HEK293T (cell line): ENCODE data around the gene PEX3.

Source experiments
- ARNT ChIP-seq: fragments of 450-650 bp; IDR thresholded peaks from 2 replicates; pipeline ENCODE4 v1.6.1; 2017; ENCODE audit warnings: mild to moderate bottlenecking
- BHLHE40 ChIP-seq: fragments of 450-650 bp; IDR thresholded peaks from 2 replicates; pipeline ENCODE4 v1.6.1; 2016; ENCODE audit warnings: mild to moderate bottlenecking, moderate library complexity, borderline replicate concordance
- CTBP1 ChIP-seq: fragments of 450-650 bp; IDR thresholded peaks from 2 replicates; pipeline ENCODE4 v1.6.1; 2016; ENCODE audit warnings: borderline replicate concordance
- ELF4 ChIP-seq: fragments of 450-650 bp; IDR thresholded peaks from 2 replicates; pipeline ENCODE4 v1.6.1; 2017; ENCODE audit warnings: antibody characterized with exemption
- FOXA1 ChIP-seq: fragments of 450-650 bp; IDR thresholded peaks from 2 replicates; pipeline ENCODE4 v1.6.1; 2016; ENCODE audit warnings: mild to moderate bottlenecking
- FOXK2 ChIP-seq: fragments of 450-650 bp; IDR thresholded peaks from 2 replicates; pipeline ENCODE4 v1.6.1; 2016; ENCODE audit warnings: mild to moderate bottlenecking
- NFRKB ChIP-seq: fragments of 450-650 bp; IDR thresholded peaks from 2 replicates; pipeline ENCODE4 v1.6.1; 2016; ENCODE audit warnings: mild to moderate bottlenecking, moderate library complexity
- SP1 ChIP-seq: fragments of 450-650 bp; IDR thresholded peaks from 2 replicates; pipeline ENCODE4 v1.6.1; 2017
- TARDBP ChIP-seq: fragments of 450-650 bp; IDR thresholded peaks from 2 replicates; pipeline ENCODE4 v1.6.1; 2016

- no peak for TF ChIP-seq SP1
- no peak for TF ChIP-seq FOXA1
- TF ChIP-seq CTBP1: no peak
- no peak for TF ChIP-seq ELF4
- no peak for TF ChIP-seq FOXK2
- TF ChIP-seq NFRKB: no peak
- no peak for TF ChIP-seq ARNT
- TF ChIP-seq TARDBP: no peak
- TF ChIP-seq BHLHE40: no peak
Observed at GRCh38 chr6:143506620-143507019, 56.0 kb downstream of the PEX3 start.
